Measurements from ENCODE around the gene LYSMD4.
"Not testable (repeated sequence)": the region's sequence is repeated elsewhere in the genome, so short reads cannot be mapped to it uniquely, and the experiment has no call there.

LYSMD4 gene

GRCh38 chr15:99733268-99734039 lies at the start of gene LYSMD4:
Gene LYSMD4, minus strand, starts transcription at chr15:99733437. Its CDS starts 1,438 bp downstream, at chr15:99731999.
- DNase-seq (ENCODE audit: low read depth in 2 of 2) = peak; percentile 96 to 99

- not testable (repeated sequence) for DNase-seq (ENCODE audit: low read depth in 2 of 2)
These were observed 48.8 kb upstream of the LYSMD4 start for GRCh38 chr15:99782029-99782428.

DNA sequence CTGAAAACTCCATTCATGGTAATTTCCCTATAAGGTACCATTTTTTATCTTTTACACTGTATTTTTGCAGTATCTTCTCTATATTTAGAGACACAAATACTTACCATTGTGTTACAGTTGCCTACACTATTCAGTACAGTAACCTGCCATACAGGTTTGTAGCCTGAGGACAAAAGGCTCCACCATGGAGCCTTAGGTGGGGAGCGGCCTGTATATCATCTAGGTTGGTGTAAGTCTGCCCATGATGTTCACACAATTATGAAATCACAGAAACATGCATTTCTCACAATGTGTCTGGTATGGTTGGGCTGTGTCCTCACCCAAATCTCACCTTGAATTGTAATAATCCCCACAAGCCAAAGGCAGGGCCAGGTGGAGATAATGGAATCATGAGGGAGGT lies 43.9 kb upstream of the LYSMD4 start:
- DNase-seq (ENCODE audit: low read depth in 2 of 2) = no peak

DNA sequence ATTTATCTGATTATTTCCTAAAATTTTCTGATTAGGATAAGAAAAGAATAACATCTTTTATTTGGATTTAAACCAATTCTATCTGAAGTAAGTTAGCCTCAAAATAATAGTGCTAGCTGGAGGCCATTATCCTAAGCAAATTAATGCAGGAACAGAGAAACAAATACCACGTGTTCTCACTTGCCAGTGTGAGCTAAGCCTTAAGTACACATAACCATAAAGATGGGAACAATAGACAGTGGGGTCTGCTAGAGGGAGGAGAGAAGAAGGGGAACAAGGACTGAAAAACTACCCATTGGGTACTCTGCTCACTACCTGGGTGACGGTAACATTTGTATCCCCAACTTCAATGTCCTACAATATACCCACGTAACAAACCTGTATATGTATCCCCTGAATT lies 31.3 kb upstream of the LYSMD4 start:
- no peak for DNase-seq (ENCODE audit: low read depth in 2 of 2)

DNA sequence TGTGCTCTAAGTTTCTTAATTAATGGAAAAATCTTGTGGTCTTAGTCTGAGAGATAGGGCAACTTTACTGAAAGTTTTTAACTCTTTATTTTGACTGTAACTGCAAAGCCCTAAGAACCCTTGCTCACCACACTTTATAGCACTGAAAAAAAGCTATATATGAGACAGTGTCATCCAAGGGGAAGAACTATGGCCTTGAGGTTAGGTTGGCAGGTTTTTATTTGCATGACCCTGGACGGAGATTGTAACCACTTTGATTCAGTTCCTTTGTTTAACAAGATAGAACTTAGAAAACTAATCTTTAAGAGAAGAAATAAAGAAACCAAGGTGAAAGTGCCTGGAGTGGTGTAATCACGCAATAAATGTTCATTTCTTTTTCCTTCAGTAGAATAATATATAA lies 30.6 kb upstream of the LYSMD4 start:
- no peak for DNase-seq (ENCODE audit: low read depth in 2 of 2)

DNA sequence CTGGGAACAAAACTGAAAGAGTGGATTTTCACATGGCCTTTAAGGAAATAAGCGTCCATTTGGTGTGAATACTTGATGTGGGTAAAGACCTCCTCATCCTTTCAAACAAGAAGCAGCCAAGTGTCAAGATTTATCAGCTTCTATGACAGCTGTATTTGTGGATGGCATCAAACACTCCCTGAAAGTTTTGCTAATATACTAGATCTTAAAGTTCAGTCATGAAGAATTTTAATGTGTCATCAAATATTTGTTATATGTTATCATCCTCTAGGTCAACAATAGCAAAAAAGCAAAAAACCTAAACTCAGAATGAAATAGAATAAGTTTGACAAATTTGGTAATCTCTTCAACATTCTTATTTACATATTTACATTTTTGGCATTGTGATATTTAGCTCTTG lies 29.1 kb upstream of the LYSMD4 start:
- no peak for DNase-seq (ENCODE audit: low read depth in 2 of 2)

- DNase-seq (ENCODE audit: low read depth in 2 of 2) = no peak
These were observed 22.6 kb upstream of the LYSMD4 start for GRCh38 chr15:99755692-99756409.

DNA sequence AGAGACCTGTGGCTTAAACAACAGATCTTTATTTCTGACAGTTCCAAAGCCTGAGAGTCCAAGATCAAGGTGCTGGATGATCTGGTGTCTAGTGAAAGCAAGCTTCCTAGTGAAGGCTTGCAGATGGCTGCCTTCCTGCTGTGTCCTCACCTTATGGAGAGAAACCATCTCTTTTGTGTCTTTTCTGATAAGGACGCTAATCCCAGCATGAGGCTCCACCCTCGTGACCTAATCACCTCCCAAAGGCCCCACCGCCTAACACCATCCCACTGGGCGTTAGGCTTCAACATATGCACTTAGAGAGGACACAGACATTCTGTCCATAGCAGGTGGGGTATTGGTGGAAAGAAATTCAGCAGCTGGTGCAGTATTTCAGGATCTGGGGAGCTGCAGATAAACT lies 19.8 kb upstream of the LYSMD4 start:
- no peak for DNase-seq (ENCODE audit: low read depth in 2 of 2)

DNA sequence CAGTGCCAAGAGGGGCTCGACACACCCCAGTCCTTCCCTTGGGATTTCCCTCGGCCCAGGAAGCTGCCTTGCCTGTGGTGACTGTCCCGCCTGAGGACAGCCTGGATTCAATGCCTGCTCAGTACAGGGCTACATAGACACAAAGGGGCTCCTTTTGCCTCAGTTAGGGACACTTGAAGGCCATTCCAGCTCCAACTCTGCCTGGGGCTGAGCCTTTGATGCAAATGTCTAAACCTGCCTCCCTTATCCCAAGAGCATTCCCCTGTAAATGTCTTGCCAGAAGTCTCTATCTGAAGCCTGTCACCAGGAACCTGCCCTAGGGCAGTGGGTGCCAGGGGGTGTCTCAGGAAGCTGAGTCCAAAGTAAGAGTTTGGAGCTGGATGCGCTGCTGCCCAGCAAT lies 19.3 kb upstream of the LYSMD4 start:
- no peak for DNase-seq (ENCODE audit: low read depth in 2 of 2)

DNA sequence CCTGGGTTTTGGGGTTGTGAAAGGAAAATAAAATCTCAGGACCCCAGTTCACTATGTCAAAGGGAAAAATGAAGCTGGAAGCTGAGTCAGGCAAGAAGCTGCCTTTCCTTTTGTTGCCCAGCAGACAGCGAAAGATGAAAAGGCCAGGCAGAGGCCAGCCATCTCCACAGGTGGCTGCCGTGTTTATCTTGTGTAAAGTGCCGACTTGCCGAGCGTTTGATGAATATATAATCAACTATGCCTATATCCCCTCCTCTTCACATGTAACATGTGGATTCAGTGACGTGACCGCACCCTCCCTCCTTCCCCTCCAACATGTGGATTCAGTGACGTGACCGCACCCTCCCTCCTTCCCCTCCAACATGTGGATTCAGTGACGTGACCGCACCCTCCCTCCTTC lies 17.1 kb upstream of the LYSMD4 start:
- DNase-seq (ENCODE audit: low read depth in 2 of 2) = not testable (repeated sequence)

DNA sequence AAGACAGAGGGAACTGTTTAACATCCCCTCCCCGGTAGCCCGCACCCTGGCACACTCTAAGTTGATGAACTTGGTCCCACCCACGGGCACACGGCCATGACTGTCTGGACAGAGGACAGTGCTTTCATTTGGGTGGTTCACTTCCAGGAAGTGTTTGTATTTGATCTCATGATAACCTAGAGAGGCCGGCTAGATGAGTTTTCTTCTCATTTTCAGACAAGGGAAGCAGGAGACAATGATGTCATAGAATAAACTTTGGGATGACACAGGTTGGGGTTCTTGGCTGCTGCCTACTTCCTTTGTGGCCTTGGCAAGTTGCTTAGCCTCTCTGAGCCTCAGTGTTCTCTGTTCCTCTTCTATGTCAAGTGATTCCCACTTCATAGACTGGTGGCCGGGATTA lies 16.1 kb upstream of the LYSMD4 start:
- no peak for DNase-seq (ENCODE audit: low read depth in 2 of 2)

DNA sequence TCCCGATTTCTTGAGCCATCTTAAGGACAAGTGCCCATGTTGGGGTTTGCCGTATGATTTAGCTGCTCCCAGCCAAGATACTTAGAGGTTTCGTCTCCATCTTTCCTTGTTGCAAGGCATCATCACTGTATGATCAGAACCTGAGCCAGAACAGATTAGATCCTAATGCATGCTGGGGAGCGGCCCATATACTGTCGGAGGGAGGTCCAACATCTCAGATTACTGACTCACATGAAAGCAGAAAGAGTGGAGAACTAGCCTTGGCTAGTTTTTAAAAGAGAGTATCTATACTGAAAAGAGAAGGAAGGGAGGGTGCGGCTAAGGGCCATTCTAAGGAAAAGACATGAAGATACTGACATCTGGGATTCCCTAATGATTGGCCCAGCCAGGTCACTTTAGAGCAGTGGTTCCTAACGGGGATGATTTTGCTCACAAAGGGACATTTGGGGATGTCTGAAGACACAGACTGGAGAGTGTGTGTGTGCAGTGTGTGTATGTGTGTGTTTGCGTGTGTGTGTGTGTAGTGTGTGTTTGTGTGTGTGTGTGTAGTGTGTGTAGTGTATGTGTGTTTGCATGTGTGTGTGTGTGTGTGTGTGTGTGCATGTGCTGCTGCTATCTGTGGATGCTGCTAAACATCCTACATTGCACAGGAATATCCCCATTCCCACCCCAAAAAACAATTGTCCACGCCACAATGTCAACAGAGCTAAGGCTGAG lies 12.3 kb upstream of the LYSMD4 start:
- DNase-seq (ENCODE audit: low read depth in 2 of 2) = no peak

GRCh38 chr15:99744142-99744541 lies 10.9 kb upstream of the LYSMD4 start:
- no peak for DNase-seq (ENCODE audit: low read depth in 2 of 2)

DNA sequence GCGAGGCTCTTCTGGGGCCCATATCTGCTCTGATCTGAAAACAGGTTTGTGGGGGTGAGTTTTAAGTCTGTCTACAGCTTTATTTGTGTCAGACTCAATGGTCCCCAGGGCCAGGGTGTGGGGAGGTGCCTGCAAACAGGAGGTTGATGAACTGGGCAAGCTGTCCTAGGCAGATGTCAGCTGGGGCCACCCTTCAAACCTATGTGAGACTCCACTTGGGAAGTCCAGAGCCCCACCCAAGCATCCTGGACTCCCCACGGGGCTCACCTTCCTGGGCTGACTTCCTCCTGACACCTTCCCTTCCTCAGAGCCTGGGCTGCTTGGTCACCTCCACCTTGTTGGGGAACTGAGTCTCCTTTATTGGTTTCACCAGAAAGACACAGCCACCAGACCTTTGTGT lies 8.6 kb upstream of the LYSMD4 start:
- no peak for DNase-seq (ENCODE audit: low read depth in 2 of 2)

DNA sequence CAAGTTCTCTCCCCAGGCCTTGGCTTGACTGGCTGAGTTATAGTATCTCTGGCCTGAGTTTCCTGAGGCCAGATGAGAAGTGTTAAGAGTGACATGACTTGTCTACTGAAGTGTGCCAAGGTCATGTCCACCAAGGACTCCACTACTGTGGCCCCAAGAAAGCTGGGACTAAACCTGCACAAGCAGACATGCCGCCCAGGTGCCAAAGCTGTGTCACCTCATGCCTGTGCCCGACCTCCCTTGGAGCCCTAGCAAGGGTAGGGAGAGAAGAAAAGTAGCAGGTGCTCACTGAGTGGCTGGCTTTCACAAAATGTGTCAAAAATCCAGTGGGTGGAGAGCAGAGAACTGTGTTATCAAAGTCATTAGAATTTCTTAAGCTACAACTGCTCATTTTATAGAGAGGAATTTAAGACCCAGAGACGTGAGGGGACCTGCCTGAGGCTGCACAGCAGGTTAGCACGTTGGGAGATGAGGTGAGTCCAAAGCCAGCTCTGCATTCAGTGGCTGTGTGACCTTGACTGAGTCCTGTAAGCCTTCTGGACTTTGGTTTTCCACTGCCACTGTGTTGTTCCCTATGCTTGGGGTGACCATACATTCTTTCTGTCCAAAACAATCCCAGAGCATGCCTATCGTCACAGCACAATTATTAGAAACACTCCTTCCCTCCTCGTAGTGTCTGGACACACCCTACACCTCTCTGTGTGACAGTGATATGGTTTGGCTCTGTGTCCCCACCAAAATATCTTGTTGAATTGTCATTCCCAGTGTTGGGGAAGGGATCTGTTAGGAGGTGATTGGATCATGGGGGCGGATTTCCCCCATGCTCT lies 5.0 kb upstream of the LYSMD4 start:
- no peak for DNase-seq (ENCODE audit: low read depth in 2 of 2)

- no peak for DNase-seq (ENCODE audit: low read depth in 2 of 2)
These were observed 3.5 kb upstream of the LYSMD4 start for GRCh38 chr15:99736702-99737101.

- no peak for DNase-seq (ENCODE audit: low read depth in 2 of 2)
These were observed 2.6 kb upstream of the LYSMD4 start for GRCh38 chr15:99735868-99736267.

- no peak for DNase-seq (ENCODE audit: low read depth in 2 of 2)
These were observed 1.3 kb upstream of the LYSMD4 start for GRCh38 chr15:99734575-99734974.

DNA sequence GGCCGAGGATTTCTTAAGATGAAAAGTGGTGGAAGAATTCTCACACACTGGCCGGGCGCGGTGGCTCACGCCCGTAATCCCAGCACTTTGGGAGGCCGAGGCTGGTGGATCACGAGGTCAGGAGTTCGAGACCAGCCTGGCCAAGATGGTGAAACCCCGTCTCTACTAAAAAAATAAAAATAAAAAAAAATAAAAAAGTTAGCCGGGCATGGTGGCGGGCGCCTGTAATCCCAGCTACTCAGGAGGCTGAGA lies 729 bp upstream of the LYSMD4 start:
- not testable (repeated sequence) for DNase-seq (ENCODE audit: low read depth in 2 of 2)

DNA sequence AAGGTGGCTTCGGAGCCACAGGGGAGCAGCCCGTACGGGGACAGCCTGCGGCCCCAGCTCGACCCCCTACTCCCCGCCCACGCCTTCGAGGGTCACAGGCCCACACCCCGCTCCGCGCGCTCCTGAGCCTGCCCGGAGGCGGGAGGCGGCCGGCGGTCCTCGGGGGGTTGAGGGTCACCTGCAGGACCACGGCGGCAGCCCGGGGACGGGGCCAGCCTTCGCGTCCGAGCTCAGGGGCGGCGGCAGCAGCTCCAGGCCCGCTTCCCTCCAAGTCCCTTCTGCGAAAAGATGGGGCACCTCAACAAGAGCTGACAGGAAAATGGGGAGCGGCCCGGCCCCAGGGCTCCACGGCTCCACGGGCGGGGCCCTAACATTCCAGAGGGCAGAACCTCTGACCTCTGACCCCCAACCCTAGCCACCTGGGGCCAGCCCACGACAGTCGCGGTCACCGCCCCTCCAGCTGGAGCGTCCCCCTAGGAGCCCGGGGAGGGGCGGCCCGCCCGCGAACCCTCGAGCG lies 428 bp downstream of the LYSMD4 start:
- DNase-seq (ENCODE audit: low read depth in 2 of 2) = no peak

DNA sequence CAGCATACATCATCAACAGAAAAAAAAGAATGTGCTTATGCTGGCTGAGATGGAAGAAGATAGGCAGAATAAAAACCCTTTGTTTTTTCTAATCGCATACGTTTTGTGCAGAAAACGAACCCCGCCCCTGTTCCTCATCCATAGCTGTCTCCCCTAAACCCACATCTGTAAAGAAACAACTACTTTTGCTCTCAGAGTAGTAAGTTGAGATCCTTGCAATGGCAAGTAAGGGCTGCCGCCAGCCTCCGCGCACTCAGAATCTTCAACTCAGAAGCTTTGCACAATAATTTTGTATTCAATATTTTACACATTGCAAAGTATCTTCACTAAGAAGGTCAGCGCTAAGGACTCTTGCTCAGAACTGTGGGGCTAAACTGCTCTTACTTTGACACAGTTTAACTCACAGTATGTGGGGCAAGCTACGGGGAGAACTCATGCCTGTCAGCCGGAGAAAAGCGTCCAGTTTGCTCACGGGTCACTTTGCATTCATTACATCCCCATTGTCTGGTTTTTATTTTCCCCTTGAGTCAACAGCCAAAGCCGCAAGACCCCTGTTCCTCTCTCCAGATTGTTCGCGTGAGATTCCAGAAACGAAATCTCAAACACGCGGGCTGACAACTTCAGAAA lies 1.0 kb downstream of the LYSMD4 start:
- DNase-seq (ENCODE audit: low read depth in 2 of 2) = no peak

All from stimulated activated CD8-positive, alpha-beta memory T cell treated with anti-CD3 and anti-CD28 coated beads, Interleukin-7, amount 100 ng/mL, for 4 hours (primary cell).